Measurements from ENCODE around the gene KIFC1. TPM values are rescaled to one million over a fixed set of nuclear protein-coding genes. Genes with fewer than 3 reads are reported as not detected.
"Not testable (repeated sequence)": the region's sequence is repeated elsewhere in the genome, so short reads cannot be mapped to it uniquely, and the experiment has no call there.

The KIFC1 gene
- total RNA-seq, 6 donors from 2014 or later: 1.2 to 11.8 (median 4.4) TPM

- not testable (repeated sequence) for H3K4me1 ChIP-seq, H3K4me3 ChIP-seq, H3K27me3 ChIP-seq, H3K36me3 ChIP-seq, H3K9me3 ChIP-seq
- DNase-seq (peak in 1 of 2 donors; percentile 37), ATAC-seq (ENCODE audit: low FRiP score in 2 of 2) (peak; percentile 40 to 46)
- 79% methylated on average over 10 of the region's 10 CpGs; no CpG with 5 or more reads in 1 of the 2 donors for WGBS, 2 donors
- H3K27ac ChIP-seq: peak overlapping the region; percentile 30 to 69 (median 63)
These were observed 26.2 kb upstream of the KIFC1 start for GRCh38 chr6:33365206-33365971.

GRCh38 chr6:33367009-33367714 is 24.5 kb upstream of the KIFC1 start:
- WGBS, 2 donors: 70 to 86% methylated on average over 8 of the region's 8 CpGs
- ATAC-seq (ENCODE audit: low FRiP score in 2 of 2): no peak

DNA sequence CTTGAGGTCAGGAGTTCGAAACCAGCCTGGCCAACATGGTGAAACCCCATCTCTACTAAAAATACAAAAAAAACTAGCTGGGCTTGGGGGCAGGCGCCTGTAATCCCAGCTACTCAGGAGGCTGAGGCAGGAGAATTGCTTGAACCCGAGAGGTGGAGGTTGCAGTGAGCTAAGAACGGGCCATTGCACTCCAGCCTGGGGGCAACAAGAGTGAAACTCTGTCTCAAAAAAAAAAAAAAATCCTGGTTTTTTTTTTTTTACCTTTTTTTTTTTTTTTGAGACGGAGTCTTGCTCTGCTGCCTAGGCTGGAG is 24.0 kb upstream of the KIFC1 start:
- WGBS, 2 donors: 87% methylated on average over 5 of the region's 5 CpGs
- not testable (repeated sequence) for ATAC-seq (ENCODE audit: low FRiP score in 2 of 2); H3K9me3 ChIP-seq; H3K4me1 ChIP-seq; H3K36me3 ChIP-seq; H3K27me3 ChIP-seq; DNase-seq; H3K27ac ChIP-seq; H3K4me3 ChIP-seq

More at GRCh38 chr6:33367009-33367714, 24.5 kb upstream of the KIFC1 start:
- Histone ChIP-seq H3K27me3 (no peaks in the 10 kb centered on the region), H3K4me3 (no peak overlapping the region), H3K27ac (no peak overlapping the region), H3K9me3 (no peaks in the 10 kb centered on the region), H3K36me3 (no peaks in the 10 kb centered on the region), H3K4me1 (peaks cover 0 to 4% (median 0%) of the 10 kb centered on the region in 4 donors)
- DNase-seq: no peak
- TF ChIP-seq POLR2A (IDR thresholded peaks at IDR 0.05) (no peak), EP300 (IDR thresholded peaks at IDR 0.05) (no peak), POLR2AphosphoS5 (IDR thresholded peaks at IDR 0.05) (no peak), CTCF (IDR thresholded peaks at IDR 0.05) (no peak)

DNA sequence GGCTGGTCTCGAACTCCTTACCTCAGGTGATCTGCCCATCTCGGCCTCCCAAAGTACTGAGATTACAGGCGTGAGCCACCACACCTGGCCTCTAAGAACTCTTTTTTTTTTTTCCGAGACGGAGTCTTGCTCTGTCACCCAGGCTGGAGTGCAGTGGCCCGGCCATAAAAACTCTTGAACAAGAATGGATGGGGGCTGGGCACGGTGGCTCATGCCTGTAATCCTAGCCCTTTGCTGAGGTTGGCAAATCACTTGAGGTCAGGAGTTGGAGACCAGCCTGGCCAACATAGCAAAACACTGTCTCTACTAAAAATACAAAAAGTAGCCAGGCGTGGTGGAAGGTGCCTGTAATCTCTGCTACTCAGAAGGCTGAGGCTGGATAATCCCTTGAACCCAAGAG is 19.7 kb upstream of the KIFC1 start:
- peak in 1 of 2 donors; percentile 41 for DNase-seq
- not testable (repeated sequence) for H3K9me3 ChIP-seq; H3K36me3 ChIP-seq; H3K27me3 ChIP-seq; ATAC-seq (ENCODE audit: low FRiP score in 2 of 2); H3K4me3 ChIP-seq; H3K27ac ChIP-seq
- H3K4me1 ChIP-seq: peaks cover 23 to 35% (median 27%) of the 10 kb centered on the region in 4 donors
- 84 to 86% methylated on average over 8 of the region's 8 CpGs for WGBS, 2 donors

DNA sequence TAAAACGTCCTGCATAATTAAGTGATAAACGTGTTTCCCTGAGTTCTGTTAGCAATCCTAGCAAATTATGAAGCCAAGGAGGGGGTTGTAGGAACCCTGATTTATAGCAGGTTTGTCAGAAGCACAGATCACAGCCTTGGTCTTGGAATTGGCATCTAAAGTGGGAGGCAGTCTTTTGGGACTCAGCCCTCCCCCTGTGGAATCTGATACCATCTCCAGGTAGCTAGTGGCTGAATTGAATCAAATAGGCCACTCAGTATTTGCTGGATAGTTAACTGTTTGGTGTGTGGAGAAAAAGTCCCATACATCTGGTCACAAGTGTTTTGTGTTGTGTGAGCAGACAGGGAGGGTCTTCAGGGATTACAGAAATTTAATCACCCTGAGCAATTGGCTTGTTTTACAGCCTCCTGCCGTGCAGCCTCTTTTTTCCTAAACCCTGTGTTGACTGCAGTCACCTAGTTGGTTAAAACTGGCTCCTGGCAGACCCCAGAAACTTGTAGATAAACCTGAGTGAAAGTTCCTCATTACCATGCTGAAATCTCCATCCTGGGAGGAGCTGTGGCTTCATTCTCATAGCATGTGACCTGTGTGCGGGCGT is 19.0 kb upstream of the KIFC1 start:
- DNase-seq: no peak
- no peaks in the 10 kb centered on the region for H3K36me3 ChIP-seq
- no peaks in the 10 kb centered on the region for H3K9me3 ChIP-seq
- H3K4me1 ChIP-seq: peaks cover 23 to 35% (median 27%) of the 10 kb centered on the region in 4 donors
- H3K4me3 ChIP-seq: no peak overlapping the region
- TF ChIP-seq POLR2AphosphoS5 (IDR thresholded peaks at IDR 0.05): no peak
- TF ChIP-seq EP300 (IDR thresholded peaks at IDR 0.05): no peak
- TF ChIP-seq POLR2A (IDR thresholded peaks at IDR 0.05): no peak
- no peak for TF ChIP-seq CTCF (IDR thresholded peaks at IDR 0.05)
- ATAC-seq (ENCODE audit: low FRiP score in 2 of 2): no peak
- no peaks in the 10 kb centered on the region for H3K27me3 ChIP-seq
- no peak overlapping the region for H3K27ac ChIP-seq
- 48 to 56% methylated on average over 5 of the region's 5 CpGs for WGBS, 2 donors

DNA sequence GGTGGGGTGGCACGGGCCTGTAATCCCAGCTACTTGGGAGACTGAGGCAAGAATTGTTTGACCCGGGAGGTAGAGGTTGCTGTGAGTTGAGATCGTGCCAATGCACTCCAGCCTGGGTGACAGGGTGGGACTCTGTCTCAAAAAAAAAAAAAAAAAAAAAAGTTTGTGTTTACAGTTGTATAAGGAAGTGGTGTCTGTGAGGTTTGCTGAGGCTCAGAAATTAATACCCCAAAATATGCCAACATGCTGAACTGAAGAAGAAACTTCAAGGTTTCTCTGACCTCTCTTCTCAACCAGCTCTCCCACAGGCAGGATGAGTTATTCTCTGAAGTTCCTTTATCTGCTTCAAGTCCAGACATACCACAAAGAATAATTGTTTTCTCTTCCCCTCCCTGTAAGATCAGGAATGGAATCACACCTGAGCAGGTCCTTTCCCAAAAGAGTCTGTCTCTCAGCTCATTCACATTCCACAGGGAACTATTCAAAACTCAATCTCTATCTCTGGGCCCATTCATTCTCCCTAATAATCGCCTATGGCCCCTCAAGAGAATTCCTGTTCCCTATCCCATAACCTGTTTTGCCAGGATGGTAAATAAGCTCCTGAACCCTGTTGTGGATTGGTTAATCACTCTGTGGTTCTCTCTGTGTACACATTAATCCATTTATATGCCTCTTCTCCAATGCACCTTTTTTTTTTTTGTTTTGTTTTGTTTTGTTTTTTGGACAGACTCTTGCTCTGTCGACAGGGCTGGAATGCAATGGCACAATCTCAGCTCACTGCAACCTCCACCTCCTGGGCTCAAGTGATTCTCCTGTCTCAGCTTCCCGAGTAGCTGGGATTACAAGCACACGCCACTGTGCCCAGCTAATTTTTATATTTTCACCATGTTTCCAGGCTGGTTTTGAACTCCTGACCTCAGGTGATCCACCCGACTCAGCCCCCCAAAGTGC is 17.4 kb upstream of the KIFC1 start:
- peak overlapping the region; percentile 28 to 85 (median 64) for H3K27ac ChIP-seq
- H3K27me3 ChIP-seq: no peaks in the 10 kb centered on the region
- H3K4me3 ChIP-seq: no peak overlapping the region
- H3K9me3 ChIP-seq: no peaks in the 10 kb centered on the region
- TF ChIP-seq CTCF (IDR thresholded peaks at IDR 0.05): no peak
- no peak for TF ChIP-seq POLR2A (IDR thresholded peaks at IDR 0.05)
- no peak for TF ChIP-seq POLR2AphosphoS5 (IDR thresholded peaks at IDR 0.05)
- H3K36me3 ChIP-seq: no peaks in the 10 kb centered on the region
- WGBS, 2 donors: 52 to 56% methylated on average over 8 of the region's 8 CpGs
- ATAC-seq (ENCODE audit: low FRiP score in 2 of 2) (peak in 1 of 2 donors; percentile 4), DNase-seq (no peak)
- peaks cover 23 to 35% (median 27%) of the 10 kb centered on the region in 4 donors for H3K4me1 ChIP-seq
